Neural cell (in vitro differentiated cells): Measurements from ENCODE around the gene ZFAND4. TPM values are rescaled to one million over a fixed set of nuclear protein-coding genes. Genes with fewer than 3 reads are reported as not detected.
"Not testable (repeated sequence)": the region's sequence is repeated elsewhere in the genome, so short reads cannot be mapped to it uniquely, and the experiment has no call there.

Source experiments
- H2AFZ ChIP-seq: fragments of 200-600, 300-800 bp; sonication (generic), shearing (Covaris generic); 2 replicates; pipeline ENCODE4 v1.6.0; 2014; ENCODE audit warnings: low read depth, mild to moderate bottlenecking, antibody characterized with exemption, low read length, moderate library complexity
- H3F3A ChIP-seq: fragments of 200-600 bp; shearing (Covaris generic); 2 replicates; pipeline ENCODE4 v1.6.1; 2016; ENCODE audit warnings: mild to moderate bottlenecking, moderate library complexity, mixed read lengths, antibody characterized with exemption, low read length; ENCODE audit not compliant: insufficient read depth, poor library complexity, severe bottlenecking
- H3K27ac ChIP-seq: fragments of 200-600, 300-800 bp; sonication (generic), shearing (Covaris generic); 2 replicates; pipeline ENCODE4 v1.5.1; 2014; ENCODE audit warnings: mild to moderate bottlenecking, low read length, moderate library complexity
- H3K27me3 ChIP-seq: fragments of 300-800, 200-600 bp; sonication (generic), shearing (Covaris generic); 2 replicates; pipeline ENCODE4 v1.6.0; 2014; ENCODE audit warnings: mild to moderate bottlenecking, low read depth, low read length, moderate library complexity; ENCODE audit not compliant: insufficient read depth
- H3K36me3 ChIP-seq: fragments of 300-800, 200-600 bp; sonication (generic), shearing (Covaris generic); 2 replicates; pipeline ENCODE4 v1.5.1; 2014; ENCODE audit warnings: mild to moderate bottlenecking, antibody characterized with exemption, low read length, moderate library complexity; ENCODE audit not compliant: insufficient read depth
- H3K4me2 ChIP-seq: fragments of 300-800, 200-600 bp; sonication (generic), shearing (Covaris generic); 2 replicates; pipeline ENCODE4 v1.6.0; 2014; ENCODE audit warnings: mild to moderate bottlenecking, low read length
- H3K4me3 ChIP-seq: fragments of 300-800, 200-600 bp; sonication (generic), shearing (Covaris generic); 2 replicates; pipeline ENCODE4 v1.5.1; 2014; ENCODE audit warnings: mild to moderate bottlenecking, low read length, moderate library complexity
- H3K79me2 ChIP-seq: fragments of 200-600 bp; shearing (Covaris generic); replicated peaks from 2 replicates; pipeline ENCODE4 v1.6.0; 2014; ENCODE audit warnings: mild to moderate bottlenecking, low read length, moderate library complexity; ENCODE audit not compliant: insufficient read depth
- H3K9ac ChIP-seq: fragments of 300-800, 200-600 bp; sonication (generic), shearing (Covaris generic); 2 replicates; pipeline ENCODE4 v1.6.1; 2016; ENCODE audit warnings: mild to moderate bottlenecking, low read length, mixed read lengths
- H3K9me2 ChIP-seq: fragments of 200-600 bp; shearing (Covaris generic); 2 replicates; pipeline ENCODE4 v1.6.1; 2016; ENCODE audit warnings: mild to moderate bottlenecking, low read length, mixed read lengths; ENCODE audit not compliant: insufficient read depth
- H3K9me3 ChIP-seq: fragments of 200-600, 300-800 bp; sonication (generic), shearing (Covaris generic); 2 replicates; pipeline ENCODE4 v1.6.1; 2016; ENCODE audit warnings: mild to moderate bottlenecking, mixed run types, low read length, moderate library complexity, mixed read lengths
- H4K20me1 ChIP-seq: fragments of 200-600 bp; shearing (Covaris generic); 2 replicates; pipeline ENCODE4 v1.6.1; 2016; ENCODE audit warnings: mild to moderate bottlenecking, mixed run types; ENCODE audit not compliant: insufficient read depth
- EP300 ChIP-seq: fragments of 450-650 bp; conservative IDR thresholded peaks from 2 replicates; pipeline ENCODE4 v1.6.1; 2014; ENCODE audit warnings: antibody characterized with exemption, mild to moderate bottlenecking, moderate library complexity; ENCODE audit not compliant: poor library complexity, severe bottlenecking
- EZH2 ChIP-seq: fragments of 200-600, 300-800 bp; shearing (Covaris generic), sonication (generic); IDR thresholded peaks from 2 replicates; pipeline ENCODE4 v1.6.1; 2014; ENCODE audit warnings: antibody characterized with exemption, low read length, borderline replicate concordance, mild to moderate bottlenecking; ENCODE audit not compliant: insufficient read depth, poor library complexity, severe bottlenecking
- MXI1 ChIP-seq: fragments of 450-650 bp; conservative IDR thresholded peaks from 2 replicates; pipeline ENCODE4 v1.6.1; 2014; ENCODE audit warnings: antibody characterized with exemption, mild to moderate bottlenecking; ENCODE audit not compliant: poor library complexity, severe bottlenecking
- POLR2AphosphoS5 ChIP-seq: IDR thresholded peaks from 2 replicates; pipeline ENCODE4 v1.6.1; 2012
- RAD21 ChIP-seq: fragments of 450-650 bp; conservative IDR thresholded peaks from 2 replicates; pipeline ENCODE4 v1.6.1; 2014; ENCODE audit warnings: antibody characterized with exemption, mild to moderate bottlenecking, moderate library complexity
- SMC3 ChIP-seq: fragments of 450-650 bp; conservative IDR thresholded peaks from 2 replicates; pipeline ENCODE4 v1.6.1; 2014; ENCODE audit warnings: antibody characterized with exemption, mild to moderate bottlenecking, moderate library complexity; ENCODE audit not compliant: poor library complexity
- TAF1 ChIP-seq: IDR thresholded peaks from 2 replicates; pipeline ENCODE4 v1.6.1; 2012; ENCODE audit warnings: low read depth
- polyA plus RNA-seq: library from polyadenylated mRNA; depleted of rRNA; stranded (reverse); fragments of >200 nt; gene quantifications from 2 replicates; pipeline ENCODE4 v1.2.3, GENCODE V29; 2014
- TF ChIP-seq, protein P1 (sequence below): fragments of 450-650 bp; IDR thresholded peaks from 2 replicates; pipeline ENCODE4 v1.5.1; 2014; ENCODE audit warnings: antibody characterized with exemption, mild to moderate bottlenecking, moderate library complexity; ENCODE audit not compliant: poor library complexity, severe bottlenecking
- TF ChIP-seq, protein P2 (sequence below): IDR thresholded peaks from 2 replicates; pipeline ENCODE4 v1.6.1; 2012; ENCODE audit warnings: borderline replicate concordance

Gene ZFAND4
- polyA plus RNA-seq, 1 donor from 2014 or later, result 8.3 TPM

DNA sequence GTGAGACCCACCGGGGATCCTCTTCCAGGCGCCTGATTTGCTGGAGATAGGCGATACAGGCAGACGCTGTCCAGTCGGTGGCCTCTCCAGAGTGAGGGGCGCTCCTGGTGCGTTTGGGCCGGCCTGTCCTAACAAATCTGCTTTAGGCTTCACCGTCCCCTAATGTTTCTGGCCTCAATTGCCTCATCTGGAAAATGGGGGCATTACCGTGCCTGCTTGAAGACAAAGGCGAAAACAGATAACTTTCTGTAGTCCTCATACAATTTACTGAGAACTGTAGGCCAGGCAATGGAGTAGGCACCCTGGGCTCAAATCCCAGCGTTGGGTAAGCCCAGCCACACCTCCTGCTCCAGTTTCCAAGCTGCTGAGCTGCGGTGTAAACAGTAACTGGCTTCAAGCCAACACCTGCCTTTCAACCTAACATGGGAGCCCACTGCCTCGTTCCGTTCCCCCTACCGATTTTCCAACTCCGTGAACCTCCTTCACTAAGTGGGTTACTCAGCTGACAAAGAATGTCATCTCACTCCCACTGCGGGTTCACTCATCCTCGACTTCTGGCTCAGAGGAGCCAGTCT lies 589 bp upstream of the ZFAND4 start:
- Histone ChIP-seq H2AFZ (peak overlapping the region; percentile 56), H3K9me2 (no peaks in the 10 kb centered on the region), H3F3A (no peaks in the 10 kb centered on the region), H3K4me3 (peak overlapping the region; percentile 84), H3K27ac (no peak overlapping the region), H3K79me2 (no peaks in the 10 kb centered on the region), H3K9me3 (no peaks in the 10 kb centered on the region), H3K36me3 (no peaks in the 10 kb centered on the region), H4K20me1 (no peaks in the 10 kb centered on the region), H3K27me3 (no peaks in the 10 kb centered on the region), H3K9ac (peak overlapping the region; percentile 56), H3K4me2 (no peak overlapping the region)
- no peak for TF ChIP-seq MXI1
- no peak for TF ChIP-seq EZH2
- no peak for TF ChIP-seq RAD21
- TF ChIP-seq, protein P1, sequence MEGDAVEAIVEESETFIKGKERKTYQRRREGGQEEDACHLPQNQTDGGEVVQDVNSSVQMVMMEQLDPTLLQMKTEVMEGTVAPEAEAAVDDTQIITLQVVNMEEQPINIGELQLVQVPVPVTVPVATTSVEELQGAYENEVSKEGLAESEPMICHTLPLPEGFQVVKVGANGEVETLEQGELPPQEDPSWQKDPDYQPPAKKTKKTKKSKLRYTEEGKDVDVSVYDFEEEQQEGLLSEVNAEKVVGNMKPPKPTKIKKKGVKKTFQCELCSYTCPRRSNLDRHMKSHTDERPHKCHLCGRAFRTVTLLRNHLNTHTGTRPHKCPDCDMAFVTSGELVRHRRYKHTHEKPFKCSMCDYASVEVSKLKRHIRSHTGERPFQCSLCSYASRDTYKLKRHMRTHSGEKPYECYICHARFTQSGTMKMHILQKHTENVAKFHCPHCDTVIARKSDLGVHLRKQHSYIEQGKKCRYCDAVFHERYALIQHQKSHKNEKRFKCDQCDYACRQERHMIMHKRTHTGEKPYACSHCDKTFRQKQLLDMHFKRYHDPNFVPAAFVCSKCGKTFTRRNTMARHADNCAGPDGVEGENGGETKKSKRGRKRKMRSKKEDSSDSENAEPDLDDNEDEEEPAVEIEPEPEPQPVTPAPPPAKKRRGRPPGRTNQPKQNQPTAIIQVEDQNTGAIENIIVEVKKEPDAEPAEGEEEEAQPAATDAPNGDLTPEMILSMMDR, result no peak
- TF ChIP-seq TAF1, result no peak
- no peak for TF ChIP-seq SMC3
- no peak for TF ChIP-seq POLR2AphosphoS5
- no peak for TF ChIP-seq EP300
- TF ChIP-seq, protein P2, sequence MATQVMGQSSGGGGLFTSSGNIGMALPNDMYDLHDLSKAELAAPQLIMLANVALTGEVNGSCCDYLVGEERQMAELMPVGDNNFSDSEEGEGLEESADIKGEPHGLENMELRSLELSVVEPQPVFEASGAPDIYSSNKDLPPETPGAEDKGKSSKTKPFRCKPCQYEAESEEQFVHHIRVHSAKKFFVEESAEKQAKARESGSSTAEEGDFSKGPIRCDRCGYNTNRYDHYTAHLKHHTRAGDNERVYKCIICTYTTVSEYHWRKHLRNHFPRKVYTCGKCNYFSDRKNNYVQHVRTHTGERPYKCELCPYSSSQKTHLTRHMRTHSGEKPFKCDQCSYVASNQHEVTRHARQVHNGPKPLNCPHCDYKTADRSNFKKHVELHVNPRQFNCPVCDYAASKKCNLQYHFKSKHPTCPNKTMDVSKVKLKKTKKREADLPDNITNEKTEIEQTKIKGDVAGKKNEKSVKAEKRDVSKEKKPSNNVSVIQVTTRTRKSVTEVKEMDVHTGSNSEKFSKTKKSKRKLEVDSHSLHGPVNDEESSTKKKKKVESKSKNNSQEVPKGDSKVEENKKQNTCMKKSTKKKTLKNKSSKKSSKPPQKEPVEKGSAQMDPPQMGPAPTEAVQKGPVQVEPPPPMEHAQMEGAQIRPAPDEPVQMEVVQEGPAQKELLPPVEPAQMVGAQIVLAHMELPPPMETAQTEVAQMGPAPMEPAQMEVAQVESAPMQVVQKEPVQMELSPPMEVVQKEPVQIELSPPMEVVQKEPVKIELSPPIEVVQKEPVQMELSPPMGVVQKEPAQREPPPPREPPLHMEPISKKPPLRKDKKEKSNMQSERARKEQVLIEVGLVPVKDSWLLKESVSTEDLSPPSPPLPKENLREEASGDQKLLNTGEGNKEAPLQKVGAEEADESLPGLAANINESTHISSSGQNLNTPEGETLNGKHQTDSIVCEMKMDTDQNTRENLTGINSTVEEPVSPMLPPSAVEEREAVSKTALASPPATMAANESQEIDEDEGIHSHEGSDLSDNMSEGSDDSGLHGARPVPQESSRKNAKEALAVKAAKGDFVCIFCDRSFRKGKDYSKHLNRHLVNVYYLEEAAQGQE, result no peak

DNA sequence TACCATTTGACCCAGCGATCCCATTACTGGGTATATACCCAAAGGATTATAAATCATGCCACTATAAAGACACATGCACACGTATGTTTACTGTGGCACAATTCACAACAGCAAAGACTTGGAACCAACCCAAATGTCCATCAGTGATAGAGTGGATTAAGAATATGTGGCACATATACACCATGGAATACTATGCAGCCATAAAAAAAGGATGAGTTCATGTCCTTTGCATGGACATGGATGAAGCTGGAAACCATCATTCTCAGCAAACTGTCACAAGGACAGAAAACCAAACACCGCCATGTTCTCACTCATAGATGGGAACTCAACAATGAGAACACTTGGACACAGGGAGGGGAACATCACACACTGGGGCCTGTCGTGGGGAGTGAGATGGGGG lies 1.3 kb downstream of the ZFAND4 start:
- not testable (repeated sequence) for H3K27me3 ChIP-seq, H3F3A ChIP-seq, H3K27ac ChIP-seq, H4K20me1 ChIP-seq, H3K4me2 ChIP-seq, H3K79me2 ChIP-seq, H3K9me3 ChIP-seq, H2AFZ ChIP-seq, H3K36me3 ChIP-seq, H3K9ac ChIP-seq, H3K9me2 ChIP-seq
- H3K4me3 ChIP-seq, result peak overlapping the region; percentile 84

DNA sequence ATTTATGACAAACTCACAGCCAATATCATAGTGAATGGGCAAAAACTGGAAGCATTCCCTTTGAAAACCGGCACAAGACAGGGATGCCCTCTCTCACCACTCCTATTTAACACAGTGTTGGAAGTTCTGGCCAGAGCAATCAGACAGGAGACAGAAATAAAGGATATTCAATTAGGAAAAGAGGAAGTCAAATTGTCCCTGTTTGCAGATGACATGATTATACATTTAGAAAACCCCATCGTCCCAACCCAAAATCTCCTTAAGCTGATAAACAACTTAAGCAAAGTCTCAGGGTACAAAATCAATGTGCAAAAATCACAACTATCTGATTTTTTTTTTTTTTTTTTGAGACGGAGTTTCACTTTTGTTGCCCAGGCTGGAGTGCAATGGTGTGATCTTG lies 2.7 kb downstream of the ZFAND4 start:
- not testable (repeated sequence) for H2AFZ ChIP-seq, H4K20me1 ChIP-seq, H3K27ac ChIP-seq, H3K4me3 ChIP-seq, H3F3A ChIP-seq, H3K27me3 ChIP-seq, H3K4me2 ChIP-seq, H3K79me2 ChIP-seq, H3K36me3 ChIP-seq, H3K9me3 ChIP-seq, H3K9me2 ChIP-seq, H3K9ac ChIP-seq
